GM21529 (cell line): ENCODE data around the gene PDE4D.
"Not testable (repeated sequence)": the region's sequence is repeated elsewhere in the genome, so short reads cannot be mapped to it uniquely, and the experiment has no call there.

ENCODE experiments used
- ATAC-seq: cut with Tn5 transposase; IDR thresholded peaks from one replicate; pipeline ENCODE4 v1.9.1; 2021; ENCODE audit not compliant: unreplicated experiment

The PDE4D gene

GRCh38 chr5:58963821-58964220, 929.7 kb downstream of the PDE4D start:
- ATAC-seq, result no peak

- no peak for ATAC-seq
These were observed 930.2 kb downstream of the PDE4D start for GRCh38 chr5:58963361-58963760.

- peak; percentile 71 for ATAC-seq
These were observed 931.8 kb downstream of the PDE4D start for GRCh38 chr5:58961631-58962280.

GRCh38 chr5:58958701-58959100, 934.8 kb downstream of the PDE4D start:
- no peak for ATAC-seq

- ATAC-seq, result not testable (repeated sequence)
These were observed 940.3 kb downstream of the PDE4D start for GRCh38 chr5:58953218-58953617.

- ATAC-seq, result no peak
These were observed 943.3 kb downstream of the PDE4D start for GRCh38 chr5:58950224-58950623.

GRCh38 chr5:58946230-58946629, 947.3 kb downstream of the PDE4D start:
- ATAC-seq, result no peak

GRCh38 chr5:58944221-58944620, 949.3 kb downstream of the PDE4D start:
- no peak for ATAC-seq

- ATAC-seq, result no peak
These were observed 953.1 kb downstream of the PDE4D start for GRCh38 chr5:58940446-58940845.

GRCh38 chr5:58939664-58940063, 953.9 kb downstream of the PDE4D start:
- no peak for ATAC-seq

GRCh38 chr5:58938563-58939424, 954.7 kb downstream of the PDE4D start:
- ATAC-seq, result no peak

- ATAC-seq, result no peak
These were observed 956.4 kb downstream of the PDE4D start for GRCh38 chr5:58937031-58937681.

GRCh38 chr5:58934629-58935097, 958.9 kb downstream of the PDE4D start:
- no peak for ATAC-seq

- no peak for ATAC-seq
These were observed 959.5 kb downstream of the PDE4D start for GRCh38 chr5:58933891-58934628.

- ATAC-seq, result no peak
These were observed 961.4 kb downstream of the PDE4D start for GRCh38 chr5:58932057-58932612.

GRCh38 chr5:58930520-58930919, 963.0 kb downstream of the PDE4D start:
- ATAC-seq, result no peak

GRCh38 chr5:58929726-58930125, 963.8 kb downstream of the PDE4D start:
- ATAC-seq, result no peak

- ATAC-seq, result no peak
These were observed 965.6 kb downstream of the PDE4D start for GRCh38 chr5:58927938-58928337.

GRCh38 chr5:58927181-58927580, 966.3 kb downstream of the PDE4D start:
- no peak for ATAC-seq

- no peak for ATAC-seq
These were observed 967.0 kb downstream of the PDE4D start for GRCh38 chr5:58926541-58926935.
